Mesendoderm (in vitro differentiated cells): Measurements from ENCODE around the gene HSPB6.

Experiments
- DNase-seq: peaks from one replicate; pipeline ENCODE4 v3.0.0; 2013
- H2AK5ac ChIP-seq: 2 replicates; pipeline ENCODE4 v1.6.1; 2013; ENCODE audit warnings: low read length, inconsistent platforms
- H2BK120ac ChIP-seq: 2 replicates; pipeline ENCODE4 v1.6.1; 2013; ENCODE audit warnings: low read depth, mild to moderate bottlenecking, low read length, moderate library complexity, mixed read lengths
- H2BK15ac ChIP-seq: replicated peaks from 2 replicates; pipeline ENCODE4 v1.6.1; 2013; ENCODE audit warnings: low read depth, mild to moderate bottlenecking, moderate library complexity
- H2BK5ac ChIP-seq: 2 replicates; pipeline ENCODE4 v1.6.1; 2013; ENCODE audit warnings: low read length, inconsistent platforms
- H3K18ac ChIP-seq: 2 replicates; pipeline ENCODE4 v1.6.1; 2013; ENCODE audit warnings: mild to moderate bottlenecking, low read length, mixed read lengths
- H3K23ac ChIP-seq: one replicate; pipeline ENCODE4 v1.6.1; 2013; ENCODE audit warnings: low read length
- H3K27ac ChIP-seq: 2 replicates; pipeline ENCODE4 v1.5.1; 2013; ENCODE audit warnings: low read depth, mild to moderate bottlenecking, inconsistent platforms, low read length, moderate library complexity
- H3K27me3 ChIP-seq: 2 replicates; pipeline ENCODE4 v1.6.1; 2013; ENCODE audit warnings: low read length, control low read depth, mild to moderate bottlenecking, inconsistent platforms; ENCODE audit not compliant: insufficient read depth, poor library complexity
- H3K36me3 ChIP-seq: 2 replicates; pipeline ENCODE4 v1.6.1; 2013; ENCODE audit warnings: low read length, inconsistent platforms; ENCODE audit not compliant: control insufficient read depth, insufficient read depth
- H3K4ac ChIP-seq: one replicate; pipeline ENCODE4 v1.6.1; 2013; ENCODE audit warnings: low read depth, mild to moderate bottlenecking, low read length, moderate library complexity
- H3K4me1 ChIP-seq: 2 replicates; pipeline ENCODE4 v1.6.1; 2013; ENCODE audit warnings: low read depth, low read length, inconsistent platforms; ENCODE audit not compliant: control insufficient read depth
- H3K4me2 ChIP-seq: 2 replicates; pipeline ENCODE4 v1.6.1; 2013; ENCODE audit warnings: low read length
- H3K4me3 ChIP-seq: 2 replicates; pipeline ENCODE4 v1.5.1; 2013; ENCODE audit warnings: mild to moderate bottlenecking, low read length
- H3K56ac ChIP-seq: one replicate; pipeline ENCODE4 v1.6.1; 2013; ENCODE audit warnings: low read length
- H3K79me1 ChIP-seq: 2 replicates; pipeline ENCODE4 v1.6.1; 2013; ENCODE audit warnings: low read length, inconsistent platforms
- H3K79me2 ChIP-seq: 2 replicates; pipeline ENCODE4 v1.6.1; 2013; ENCODE audit warnings: mild to moderate bottlenecking, low read length; ENCODE audit not compliant: control insufficient read depth, insufficient read depth
- H3K9ac ChIP-seq: 2 replicates; pipeline ENCODE4 v1.6.1; 2013; ENCODE audit warnings: low read length, inconsistent platforms
- H4K5ac ChIP-seq: one replicate; pipeline ENCODE4 v1.6.1; 2013; ENCODE audit warnings: low read length
- H4K8ac ChIP-seq: one replicate; pipeline ENCODE4 v1.6.1; 2013; ENCODE audit warnings: low read depth, mild to moderate bottlenecking, control low read depth, low read length, moderate library complexity
- WGBS: extraction: QIAGEN DNeasy Blood & Tissue Kit; methylation state at CpG from one replicate; pipeline ENCODE4 v1.1.7; 2013; ENCODE audit warnings: low lambda C conversion rate, missing lambda C conversion rate; ENCODE audit not compliant: insufficient coverage; ENCODE audit errors: extremely low coverage; 5-methylcytosine and 5-hydroxymethylcytosine counted together

Gene HSPB6

DNA sequence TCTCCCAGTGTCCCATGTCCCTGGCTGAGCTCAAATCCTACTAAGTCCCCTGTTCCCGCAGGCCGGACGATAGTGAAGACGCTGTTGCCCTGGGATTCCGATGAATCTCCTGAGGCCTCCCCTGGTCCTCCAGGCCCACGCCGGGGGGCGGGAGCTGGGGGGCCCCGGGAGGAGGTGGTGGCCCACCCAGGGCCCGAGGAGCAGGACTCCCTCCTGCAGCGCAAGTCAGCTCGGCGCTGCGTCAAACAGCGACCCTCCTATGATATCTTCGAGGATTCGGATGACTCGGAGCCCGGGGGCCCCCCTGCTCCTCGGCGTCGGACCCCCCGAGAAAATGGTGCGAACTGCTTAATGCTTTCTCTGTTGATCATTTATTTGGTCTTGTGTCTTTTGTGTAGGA lies 33.2 kb downstream of the HSPB6 start:
- H2AK5ac ChIP-seq: no peak overlapping the region
- H2BK5ac ChIP-seq: no peak overlapping the region
- H3K9ac ChIP-seq: no peak overlapping the region
- H3K4ac ChIP-seq: no peak overlapping the region
- no peak overlapping the region for H3K4me3 ChIP-seq
- no peak overlapping the region for H2BK120ac ChIP-seq
- peaks cover 8% of the 10 kb centered on the region for H3K79me2 ChIP-seq
- no peak overlapping the region for H4K5ac ChIP-seq
- no peak overlapping the region for H3K56ac ChIP-seq
- no peak overlapping the region for H3K4me2 ChIP-seq
- no peaks in the 10 kb centered on the region for H3K27me3 ChIP-seq
- H3K18ac ChIP-seq: no peak overlapping the region
- H4K8ac ChIP-seq: no peak overlapping the region
- no peak overlapping the region for H3K27ac ChIP-seq
- H3K36me3 ChIP-seq: peaks cover 24% of the 10 kb centered on the region
- no peak for DNase-seq
- H3K79me1 ChIP-seq: peaks cover 11% of the 10 kb centered on the region
- H3K4me1 ChIP-seq: peaks cover 3% of the 10 kb centered on the region
- H3K23ac ChIP-seq: no peak overlapping the region
- no peak overlapping the region for H2BK15ac ChIP-seq
- WGBS: no CpG with 5 or more reads among the region's 24 CpGs

DNA sequence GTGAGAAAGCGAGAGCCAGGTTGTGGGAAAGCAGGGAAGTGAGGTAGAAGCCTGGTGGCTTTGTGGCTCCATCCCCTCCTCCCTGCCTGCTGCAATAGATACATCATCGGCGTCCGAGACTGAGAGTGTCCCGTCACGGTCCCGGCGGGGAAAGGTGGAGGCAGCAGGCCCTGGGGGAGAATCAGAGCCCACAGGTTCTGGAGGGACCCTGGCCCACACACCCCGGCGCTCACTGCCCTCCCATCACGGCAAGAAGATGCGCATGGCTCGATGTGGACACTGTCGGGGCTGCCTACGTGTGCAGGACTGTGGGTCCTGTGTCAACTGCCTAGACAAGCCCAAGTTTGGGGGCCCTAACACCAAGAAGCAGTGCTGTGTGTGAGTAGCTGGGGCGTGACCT lies 33.9 kb downstream of the HSPB6 start:
- peaks cover 13% of the 10 kb centered on the region for H3K79me1 ChIP-seq
- no peak overlapping the region for H2BK120ac ChIP-seq
- no peak overlapping the region for H3K18ac ChIP-seq
- H4K8ac ChIP-seq: no peak overlapping the region
- H2BK15ac ChIP-seq: no peak overlapping the region
- peaks cover 13% of the 10 kb centered on the region for H3K79me2 ChIP-seq
- WGBS: no CpG with 5 or more reads among the region's 16 CpGs
- H3K27me3 ChIP-seq: no peaks in the 10 kb centered on the region
- no peak overlapping the region for H3K4ac ChIP-seq
- no peak overlapping the region for H3K4me2 ChIP-seq
- no peak overlapping the region for H2AK5ac ChIP-seq
- no peak overlapping the region for H3K4me3 ChIP-seq
- no peak for DNase-seq
- no peak overlapping the region for H3K56ac ChIP-seq
- H3K9ac ChIP-seq: no peak overlapping the region
- no peak overlapping the region for H3K27ac ChIP-seq
- no peak overlapping the region for H4K5ac ChIP-seq
- peaks cover 23% of the 10 kb centered on the region for H3K36me3 ChIP-seq
- peaks cover 3% of the 10 kb centered on the region for H3K4me1 ChIP-seq
- no peak overlapping the region for H3K23ac ChIP-seq
- no peak overlapping the region for H2BK5ac ChIP-seq

DNA sequence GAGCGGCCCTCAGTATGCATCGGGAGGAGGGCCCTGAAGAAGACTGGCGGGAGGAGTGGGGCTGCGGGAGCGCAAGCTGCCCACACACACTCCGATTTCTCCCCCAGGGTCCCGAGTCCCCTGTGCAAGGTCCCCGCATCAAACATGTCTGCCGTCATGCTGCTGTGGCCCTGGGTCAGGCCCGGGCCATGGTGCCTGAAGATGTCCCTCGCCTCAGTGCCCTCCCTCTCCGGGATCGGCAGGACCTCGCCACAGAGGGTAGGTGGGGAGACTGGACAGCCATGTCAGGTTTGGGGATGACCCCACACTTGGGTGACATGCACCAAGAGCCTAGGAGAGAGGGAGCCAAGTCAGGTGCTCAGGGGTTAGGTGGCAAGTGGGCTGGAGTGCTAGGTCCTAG lies 34.4 kb downstream of the HSPB6 start:
- H3K79me2 ChIP-seq: peaks cover 13% of the 10 kb centered on the region
- WGBS: no CpG with 5 or more reads among the region's 14 CpGs
- DNase-seq: no peak
- H3K18ac ChIP-seq: no peak overlapping the region
- no peak overlapping the region for H3K4ac ChIP-seq
- no peak overlapping the region for H3K4me2 ChIP-seq
- no peak overlapping the region for H4K5ac ChIP-seq
- no peak overlapping the region for H2AK5ac ChIP-seq
- H2BK5ac ChIP-seq: no peak overlapping the region
- peaks cover 3% of the 10 kb centered on the region for H3K4me1 ChIP-seq
- H3K27ac ChIP-seq: no peak overlapping the region
- no peak overlapping the region for H2BK15ac ChIP-seq
- H3K27me3 ChIP-seq: no peaks in the 10 kb centered on the region
- no peak overlapping the region for H3K56ac ChIP-seq
- no peak overlapping the region for H3K9ac ChIP-seq
- H4K8ac ChIP-seq: no peak overlapping the region
- no peak overlapping the region for H2BK120ac ChIP-seq
- peaks cover 21% of the 10 kb centered on the region for H3K36me3 ChIP-seq
- no peak overlapping the region for H3K4me3 ChIP-seq
- H3K23ac ChIP-seq: no peak overlapping the region
- H3K79me1 ChIP-seq: peaks cover 13% of the 10 kb centered on the region

DNA sequence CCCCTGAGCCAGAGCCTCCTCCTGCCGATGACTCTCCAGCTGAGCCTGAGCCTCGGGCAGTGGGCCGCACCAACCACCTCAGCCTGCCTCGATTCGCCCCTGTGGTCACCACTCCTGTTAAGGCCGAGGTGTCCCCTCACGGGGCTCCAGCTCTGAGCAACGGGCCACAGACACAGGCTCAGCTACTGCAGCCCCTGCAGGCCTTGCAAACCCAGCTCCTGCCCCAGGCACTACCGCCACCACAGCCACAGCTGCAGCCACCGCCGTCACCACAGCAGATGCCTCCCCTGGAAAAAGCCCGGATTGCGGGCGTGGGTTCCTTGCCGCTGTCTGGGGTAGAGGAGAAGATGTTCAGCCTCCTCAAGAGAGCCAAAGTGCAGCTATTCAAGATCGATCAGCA lies 35.5 kb downstream of the HSPB6 start:
- Histone ChIP-seq H3K79me1 (peaks cover 13% of the 10 kb centered on the region), H3K56ac (no peak overlapping the region), H3K4ac (no peak overlapping the region), H2AK5ac (no peak overlapping the region), H3K27ac (no peak overlapping the region), H2BK15ac (no peak overlapping the region), H3K79me2 (peaks cover 13% of the 10 kb centered on the region), H3K18ac (no peak overlapping the region), H4K8ac (no peak overlapping the region), H3K23ac (no peak overlapping the region), H3K4me2 (no peak overlapping the region), H4K5ac (no peak overlapping the region), H2BK120ac (no peak overlapping the region), H2BK5ac (no peak overlapping the region), H3K36me3 (peaks cover 18% of the 10 kb centered on the region), H3K4me3 (no peak overlapping the region), H3K9ac (no peak overlapping the region), H3K4me1 (peaks cover 3% of the 10 kb centered on the region), H3K27me3 (no peaks in the 10 kb centered on the region)
- DNase-seq: no peak
- WGBS: no CpG with 5 or more reads among the region's 16 CpGs

DNA sequence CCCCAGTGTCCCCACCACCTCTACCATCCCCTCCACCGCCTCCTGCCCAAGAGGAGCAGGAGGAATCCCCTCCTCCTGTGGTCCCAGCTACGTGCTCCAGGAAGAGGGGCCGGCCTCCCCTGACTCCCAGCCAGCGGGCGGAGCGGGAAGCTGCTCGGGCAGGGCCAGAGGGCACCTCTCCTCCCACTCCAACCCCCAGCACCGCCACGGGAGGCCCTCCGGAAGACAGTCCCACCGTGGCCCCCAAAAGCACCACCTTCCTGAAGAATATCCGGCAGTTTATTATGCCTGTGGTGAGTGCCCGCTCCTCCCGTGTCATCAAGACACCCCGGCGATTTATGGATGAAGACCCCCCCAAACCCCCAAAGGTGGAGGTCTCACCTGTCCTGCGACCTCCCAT lies 36.2 kb downstream of the HSPB6 start:
- H3K23ac ChIP-seq: no peak overlapping the region
- H3K9ac ChIP-seq: no peak overlapping the region
- no CpG with 5 or more reads among the region's 17 CpGs for WGBS
- no peak overlapping the region for H3K4me3 ChIP-seq
- H3K27me3 ChIP-seq: no peaks in the 10 kb centered on the region
- H3K79me2 ChIP-seq: peaks cover 13% of the 10 kb centered on the region
- H4K8ac ChIP-seq: no peak overlapping the region
- no peak overlapping the region for H4K5ac ChIP-seq
- no peak overlapping the region for H2BK15ac ChIP-seq
- H3K27ac ChIP-seq: no peak overlapping the region
- H3K4me1 ChIP-seq: peaks cover 5% of the 10 kb centered on the region
- H3K79me1 ChIP-seq: peaks cover 13% of the 10 kb centered on the region
- no peak overlapping the region for H3K56ac ChIP-seq
- H2BK120ac ChIP-seq: no peak overlapping the region
- no peak overlapping the region for H2BK5ac ChIP-seq
- no peak for DNase-seq
- H3K4me2 ChIP-seq: no peak overlapping the region
- no peak overlapping the region for H2AK5ac ChIP-seq
- H3K18ac ChIP-seq: no peak overlapping the region
- H3K4ac ChIP-seq: no peak overlapping the region
- peaks cover 16% of the 10 kb centered on the region for H3K36me3 ChIP-seq

DNA sequence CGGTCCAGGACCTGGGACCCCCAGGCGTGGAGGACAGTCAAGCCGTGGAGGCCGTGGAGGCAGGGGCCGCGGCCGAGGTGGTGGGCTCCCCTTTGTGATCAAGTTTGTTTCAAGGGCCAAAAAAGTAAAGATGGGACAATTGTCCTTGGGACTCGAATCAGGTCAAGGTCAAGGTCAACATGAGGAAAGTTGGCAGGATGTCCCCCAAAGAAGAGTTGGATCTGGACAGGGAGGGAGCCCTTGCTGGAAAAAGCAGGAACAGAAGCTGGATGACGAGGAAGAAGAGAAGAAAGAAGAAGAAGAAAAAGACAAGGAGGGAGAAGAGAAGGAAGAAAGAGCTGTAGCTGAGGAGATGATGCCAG lies 36.7 kb downstream of the HSPB6 start:
- Histone ChIP-seq H2BK15ac (no peak overlapping the region), H3K4me1 (peaks cover 5% of the 10 kb centered on the region), H3K79me2 (peaks cover 13% of the 10 kb centered on the region), H3K56ac (no peak overlapping the region), H3K18ac (no peak overlapping the region), H3K36me3 (peaks cover 13% of the 10 kb centered on the region), H2BK5ac (no peak overlapping the region), H3K4me2 (no peak overlapping the region), H3K27ac (no peak overlapping the region), H2BK120ac (no peak overlapping the region), H3K23ac (no peak overlapping the region), H3K79me1 (peaks cover 13% of the 10 kb centered on the region), H4K8ac (no peak overlapping the region), H3K27me3 (no peaks in the 10 kb centered on the region), H3K4ac (no peak overlapping the region), H2AK5ac (no peak overlapping the region), H4K5ac (no peak overlapping the region), H3K9ac (no peak overlapping the region), H3K4me3 (no peak overlapping the region)
- no peak for DNase-seq
- WGBS: no CpG with 5 or more reads among the region's 9 CpGs
